GF-D8 (cell line): Measurements from ENCODE around the gene JKAMP.
"Not testable (repeated sequence)": the region's sequence is repeated elsewhere in the genome, so short reads cannot be mapped to it uniquely, and the experiment has no call there.

Experiments used
- DNase-seq: peaks from one replicate; lab custom pipeline; 2025; lab: John Stamatoyannopoulos, UW

Gene JKAMP, protein sequence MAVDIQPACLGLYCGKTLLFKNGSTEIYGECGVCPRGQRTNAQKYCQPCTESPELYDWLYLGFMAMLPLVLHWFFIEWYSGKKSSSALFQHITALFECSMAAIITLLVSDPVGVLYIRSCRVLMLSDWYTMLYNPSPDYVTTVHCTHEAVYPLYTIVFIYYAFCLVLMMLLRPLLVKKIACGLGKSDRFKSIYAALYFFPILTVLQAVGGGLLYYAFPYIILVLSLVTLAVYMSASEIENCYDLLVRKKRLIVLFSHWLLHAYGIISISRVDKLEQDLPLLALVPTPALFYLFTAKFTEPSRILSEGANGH

DNA sequence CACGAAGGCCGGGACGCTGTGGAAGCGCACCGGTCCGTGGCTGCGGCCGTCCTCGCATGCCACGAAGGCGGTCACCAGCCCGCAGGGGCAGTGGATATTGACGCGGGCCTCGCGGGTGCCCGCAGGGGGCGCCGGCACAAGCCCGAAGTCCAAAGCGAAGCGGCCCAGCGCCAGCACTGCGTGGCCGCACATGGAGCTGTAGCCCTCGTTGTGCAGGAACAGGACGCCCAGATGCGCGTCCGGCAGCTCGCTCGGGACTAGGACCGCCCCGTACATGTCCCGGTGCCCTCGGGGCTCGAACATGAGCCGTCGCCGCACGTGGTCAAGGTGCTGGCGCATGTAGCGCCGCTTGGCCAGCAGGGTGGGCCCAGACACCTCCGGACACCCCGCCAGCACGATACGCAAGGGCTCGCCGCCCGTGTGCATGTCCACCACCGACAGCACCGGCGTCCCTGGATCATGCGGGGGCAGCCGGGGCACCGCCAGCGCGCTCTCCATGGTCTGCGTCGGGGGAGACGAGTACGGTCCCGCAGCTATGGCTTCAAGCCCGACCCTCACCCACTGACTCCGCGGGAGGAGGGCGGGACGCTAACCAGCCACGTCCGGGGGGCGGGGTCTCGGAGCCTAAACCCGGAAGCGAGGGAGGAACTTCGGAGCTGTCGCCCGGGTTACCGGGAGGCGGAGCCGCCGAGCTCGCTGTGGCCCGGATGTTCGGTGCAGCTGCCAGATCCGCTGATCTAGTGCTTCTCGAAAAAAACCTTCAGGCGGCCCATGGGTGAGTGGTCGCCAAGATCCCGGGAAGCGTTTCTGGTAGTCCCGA, at the start of gene JKAMP, which contains the start of gene L3HYPDH:
Gene JKAMP, plus strand, starts transcription at position 699 of the 820 bp plus-strand sequence. Its CDS starts 73 bp downstream, at position 772.
Gene L3HYPDH, minus strand, starts transcription at position 590 of the 820 bp plus-strand sequence. Its CDS starts 92 bp downstream, at position 498.
- peak; percentile 80 for DNase-seq

GRCh38 chr14:59435101-59435500, 49.2 kb upstream of the JKAMP start:
- no peak for DNase-seq

DNA sequence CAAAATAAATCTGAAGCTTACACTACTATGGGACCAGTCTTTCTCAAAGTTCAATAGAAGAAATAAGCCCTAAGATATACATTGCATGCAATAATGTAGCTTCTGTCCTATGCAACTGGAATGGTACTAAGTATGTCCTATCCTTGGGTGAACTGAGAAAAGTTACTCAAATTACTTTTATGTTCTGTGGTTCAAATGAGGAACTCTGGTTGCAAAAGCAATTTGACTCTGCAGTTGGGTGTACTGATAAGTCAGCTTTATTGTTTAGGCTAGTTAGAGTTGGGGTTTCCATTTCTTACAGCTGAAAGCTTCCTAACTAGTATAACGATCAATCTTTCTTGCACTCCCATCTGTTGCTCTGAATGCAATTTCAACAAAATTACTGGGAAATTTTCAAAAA, 48.3 kb upstream of the JKAMP start:
- DNase-seq: peak; percentile 57

- DNase-seq: no peak
These were observed 46.1 kb upstream of the JKAMP start for GRCh38 chr14:59438195-59438647.

DNA sequence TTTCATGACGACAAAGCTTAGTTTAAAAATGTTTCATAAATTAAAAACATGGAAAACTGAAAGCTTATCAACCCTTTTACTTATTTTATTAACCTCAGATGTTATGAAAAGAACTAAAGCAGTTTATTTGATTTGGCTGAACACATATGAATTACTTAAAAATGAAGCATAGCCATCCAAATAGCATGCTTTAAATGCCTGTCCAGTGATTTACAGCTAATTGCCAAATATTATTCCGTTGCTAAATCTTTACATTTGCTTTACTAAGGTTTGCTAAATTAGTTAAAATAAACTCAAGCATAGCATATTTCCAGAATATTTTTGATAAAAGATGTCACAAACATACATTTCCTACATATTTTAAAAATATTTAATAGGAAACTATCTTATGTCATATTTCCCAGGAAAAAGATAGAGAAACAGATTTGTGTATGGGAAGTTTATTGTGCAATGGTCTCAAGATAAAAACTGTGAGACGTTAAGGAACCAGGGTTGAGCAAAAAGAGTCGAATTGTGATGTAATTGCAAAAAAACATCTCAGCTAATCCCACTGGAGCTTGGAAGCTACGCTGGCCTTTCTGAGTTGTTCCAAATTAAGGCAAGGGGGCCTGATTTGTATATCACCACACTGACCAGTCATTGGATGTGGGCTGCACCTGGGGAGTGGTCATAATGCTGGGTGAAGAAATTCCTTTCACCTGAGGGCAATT, 44.9 kb upstream of the JKAMP start:
- no peak for DNase-seq

- DNase-seq: not testable (repeated sequence)
These were observed 35.6 kb upstream of the JKAMP start for GRCh38 chr14:59448673-59449072.

- no peak for DNase-seq
These were observed 33.6 kb upstream of the JKAMP start for GRCh38 chr14:59450716-59451115.

- DNase-seq: no peak
These were observed 32.5 kb upstream of the JKAMP start for GRCh38 chr14:59451849-59452248.

- no peak for DNase-seq
These were observed 30.2 kb upstream of the JKAMP start for GRCh38 chr14:59454139-59454538.

GRCh38 chr14:59455411-59455810, 28.9 kb upstream of the JKAMP start:
- no peak for DNase-seq

GRCh38 chr14:59458486-59458885, 25.8 kb upstream of the JKAMP start:
- DNase-seq: no peak

DNA sequence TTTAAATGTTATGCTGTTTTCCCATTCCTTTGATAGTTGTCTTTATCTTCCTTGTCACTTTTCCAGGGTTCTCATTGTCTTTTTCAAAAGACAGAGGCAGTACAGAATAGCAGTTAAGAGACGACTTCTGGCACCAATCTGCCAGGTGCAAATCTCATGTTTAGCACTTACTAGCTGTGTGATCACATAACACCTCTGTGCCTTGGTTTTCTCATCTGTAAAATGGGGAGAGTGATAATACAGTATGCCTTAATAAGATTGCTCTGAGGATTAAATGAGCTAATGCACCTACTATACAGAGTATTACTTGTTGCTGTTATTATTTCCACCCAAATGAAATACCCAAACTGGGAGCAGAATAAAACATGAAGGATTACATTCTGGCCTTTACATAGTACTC, 23.9 kb upstream of the JKAMP start:
- DNase-seq: no peak

GRCh38 chr14:59461891-59462290, 22.4 kb upstream of the JKAMP start:
- DNase-seq: no peak

GRCh38 chr14:59463787-59464485, 20.4 kb upstream of the JKAMP start:
- no peak for DNase-seq

GRCh38 chr14:59464486-59465315, 19.6 kb upstream of the JKAMP start:
- no peak for DNase-seq

GRCh38 chr14:59465316-59466135, 18.8 kb upstream of the JKAMP start, which contains the start of gene GPR135:
GPR135 (minus strand) TSS chr14:59465380; CDS start chr14:59465226, 154 bp downstream.
- DNase-seq: no peak

- DNase-seq: no peak
These were observed 10.1 kb upstream of the JKAMP start for GRCh38 chr14:59474172-59474571.

DNA sequence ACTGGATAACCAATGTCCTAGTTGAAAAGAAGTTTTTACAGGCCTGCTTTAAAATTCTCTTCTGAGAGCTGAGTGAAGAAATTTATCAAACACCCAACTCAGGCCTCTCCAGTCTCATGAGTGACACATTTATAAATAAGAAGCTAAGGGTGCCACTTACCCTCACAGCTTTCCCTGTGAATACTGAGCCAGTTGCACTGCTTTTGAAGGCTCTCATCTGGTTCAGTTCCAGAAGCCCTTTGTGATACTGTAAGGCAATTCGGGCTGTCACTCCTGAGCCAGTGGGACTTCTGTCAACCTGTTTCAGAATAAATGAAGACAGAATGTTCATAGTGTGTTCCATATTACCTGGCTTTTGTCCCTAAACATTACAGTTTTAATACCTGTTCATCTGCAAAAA, 8.6 kb upstream of the JKAMP start:
- DNase-seq: no peak

GRCh38 chr14:59478540-59478939, 5.8 kb upstream of the JKAMP start:
- no peak for DNase-seq

DNA sequence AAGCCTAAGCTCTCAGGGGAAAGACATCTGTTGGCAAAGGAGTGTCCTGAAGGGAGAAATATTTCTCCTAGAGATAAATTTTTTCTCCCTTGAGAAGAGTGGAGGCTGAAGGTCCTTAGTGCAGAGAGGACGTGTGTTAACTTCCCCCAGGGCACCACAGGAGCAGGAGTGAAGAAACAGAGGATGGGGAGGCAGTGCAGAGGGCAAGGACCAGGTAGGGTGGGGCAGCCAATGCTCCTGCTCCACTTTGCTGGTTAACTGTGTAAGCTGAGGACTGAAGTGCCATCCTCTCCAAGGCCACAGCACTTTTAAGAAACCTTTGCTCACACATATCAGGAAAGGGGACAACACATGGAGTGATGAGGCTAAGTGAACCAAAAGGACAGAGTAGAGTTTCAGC, 4.2 kb upstream of the JKAMP start:
- DNase-seq: no peak
